DOHH2 (cell line): Measurements from ENCODE around the gene ATP8B2.
"Not testable (repeated sequence)": the region's sequence is repeated elsewhere in the genome, so short reads cannot be mapped to it uniquely, and the experiment has no call there.

Experiments used
- CTCF ChIP-seq: fragments of 200-600 bp; sonication (generic); IDR thresholded peaks from one replicate; pipeline ENCODE4 v1.5.1; 2014; ENCODE audit warnings: antibody characterized with exemption, mild to moderate bottlenecking, low read depth, low read length; ENCODE audit not compliant: poor library complexity, severe bottlenecking
- EZH2phosphoT487 ChIP-seq: fragments of 200-600 bp; sonication (generic); IDR thresholded peaks from 2 replicates; pipeline ENCODE4 v1.6.1; 2017; ENCODE audit warnings: borderline replicate concordance, mild to moderate bottlenecking, antibody characterized with exemption, low read length, moderate library complexity, mixed read lengths

- TF ChIP-seq CTCF, EZH2phosphoT487: not testable (repeated sequence)
Measured at GRCh38 chr1:154360881-154361280, 35.6 kb downstream of the ATP8B2 start.
